Thyroid gland (tissue), 4 donors: Measurements from ENCODE around the gene TPMT. TPM values are rescaled to one million over a fixed set of nuclear protein-coding genes. Genes with fewer than 3 reads are reported as not detected.

ENCODE experiments used
- DNase-seq, 2 donors: peaks; one replicate each; pipeline ENCODE4 v3.0.0-alpha.2; 2019
- H3K27ac ChIP-seq, 3 donors: fragments of 200-600 bp; sonication (generic); 1 replicate in 2 of 3; 2 replicates in 1 of 3; pipeline ENCODE4 v1.5.1; 2016 to 2019; ENCODE audit warnings: mild to moderate bottlenecking in 1 of 3, moderate library complexity in 1 of 3
- H3K27me3 ChIP-seq: fragments of 200-600 bp; sonication (generic); one replicate; pipeline ENCODE4 v1.5.1; 2019
- H3K36me3 ChIP-seq, 2 donors: fragments of 200-600 bp; sonication (generic); one replicate each; pipeline ENCODE4 v1.5.1; 2016 to 2019
- H3K4me1 ChIP-seq, 2 donors: fragments of 200-600 bp; sonication (generic); one replicate each; pipeline ENCODE4 v1.5.1; 2017 to 2019
- H3K4me3 ChIP-seq, 3 donors: fragments of 200-600 bp; sonication (generic); replicated peaks in 1 of 3; 1 replicate in 2 of 3; 2 replicates in 1 of 3; pipeline ENCODE4 v1.5.1; 2016; ENCODE audit warnings: mild to moderate bottlenecking in 1 of 3
- H3K9me3 ChIP-seq: fragments of 200-600 bp; sonication (generic); one replicate; pipeline ENCODE4 v1.5.1; 2017
- CTCF ChIP-seq, 6 experiments: fragments of 200-600 bp in 3 of 6; fragments of 450-650 bp in 3 of 6; sonication (generic) in 3 of 6; IDR thresholded peaks; one replicate each; pipeline ENCODE4 v1.5.1; 2016 to 2019; ENCODE audit warnings: antibody characterized with exemption in 6 of 6, mild to moderate bottlenecking in 2 of 6, inconsistent platforms in 1 of 6, moderate library complexity in 1 of 6
- POLR2A ChIP-seq, 2 donors: fragments of 450-650 bp; IDR thresholded peaks; one replicate each; pipeline ENCODE4 v1.6.1; 2017; ENCODE audit warnings: antibody characterized with exemption in 2 of 2, mild to moderate bottlenecking in 2 of 2, moderate library complexity in 1 of 2
- WGBS, 2 donors: methylation state at CpG; one replicate each; pipeline ENCODE4 v1.1.5; 2017; 5-methylcytosine and 5-hydroxymethylcytosine counted together
- intact Hi-C: fragments of 100-400 bp; cut with DNase I; formaldehyde crosslinking; loops from one replicate; pipeline ENCODE4 v1.15.1; 2023
- total RNA-seq, 4 donors: library from RNA; depleted of rRNA; stranded (reverse); fragments of >200 nt; gene quantifications; one replicate each; pipeline ENCODE4 v1.2.3, GENCODE V29; 2016

Gene TPMT
- total RNA-seq, 4 donors from 2014 or later, result 76.7 to 142 (median 113) TPM

- intact Hi-C loops, result no loop called here
- WGBS, 2 donors, result 80 to 84% methylated on average over 5 of the region's 5 CpGs
- H3K27me3 ChIP-seq, result no peaks in the 10 kb centered on the region
- H3K27ac ChIP-seq, result no peak overlapping the region
- no peaks in the 10 kb centered on the region for H3K9me3 ChIP-seq
- peaks cover 0 to 17% of the 10 kb centered on the region in 2 donors for H3K4me1 ChIP-seq
- H3K36me3 ChIP-seq, result no peaks in the 10 kb centered on the region
- no peak for DNase-seq
- TF ChIP-seq CTCF (IDR thresholded peaks at IDR 0.05) (no peak), POLR2A (IDR thresholded peaks at IDR 0.05) (no peak)
- no peak overlapping the region for H3K4me3 ChIP-seq
Measured at GRCh38 chr6:18087396-18088165, 67.3 kb downstream of the TPMT start.

DNA sequence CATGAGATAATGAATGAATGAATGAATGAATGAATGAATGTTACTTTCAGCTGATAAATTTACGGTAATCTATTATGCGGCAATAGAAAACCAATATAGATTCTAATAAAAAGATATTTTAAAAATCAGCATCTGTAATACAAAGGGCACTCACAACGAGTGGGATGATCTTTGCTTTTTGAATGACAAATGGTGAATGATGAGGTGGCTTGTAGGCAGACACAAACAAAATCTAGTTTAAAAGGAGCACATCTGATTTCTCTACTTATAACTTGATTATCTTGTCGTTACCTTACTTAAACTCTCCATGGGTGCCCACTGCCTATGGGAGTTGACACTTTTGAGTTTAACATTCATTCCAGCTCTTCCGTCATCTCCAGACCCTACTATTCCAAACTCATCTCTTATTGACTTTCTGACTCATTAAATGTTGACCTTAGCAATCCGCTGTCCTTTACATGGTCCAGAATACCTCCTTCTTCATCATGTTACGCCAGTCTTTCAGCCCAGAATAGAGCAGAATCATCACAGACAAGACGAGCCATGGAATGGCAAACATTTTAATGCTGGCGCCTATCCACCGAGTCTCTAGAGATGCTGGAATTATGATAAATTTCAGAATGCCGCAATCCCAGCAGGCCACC is 73.7 kb downstream of the TPMT start:
- intact Hi-C loops, result no loop called here
- H3K9me3 ChIP-seq, result no peaks in the 10 kb centered on the region
- no peaks in the 10 kb centered on the region for H3K36me3 ChIP-seq
- peaks cover 0 to 9% of the 10 kb centered on the region in 2 donors for H3K4me1 ChIP-seq
- H3K4me3 ChIP-seq, result no peak overlapping the region
- no peak for TF ChIP-seq CTCF (IDR thresholded peaks at IDR 0.05)
- TF ChIP-seq POLR2A (IDR thresholded peaks at IDR 0.05), result no peak
- H3K27ac ChIP-seq, result no peak overlapping the region
- DNase-seq, result no peak
- WGBS, 2 donors, result 85 to 90% methylated on average over 11 of the region's 11 CpGs
- no peaks in the 10 kb centered on the region for H3K27me3 ChIP-seq

DNA sequence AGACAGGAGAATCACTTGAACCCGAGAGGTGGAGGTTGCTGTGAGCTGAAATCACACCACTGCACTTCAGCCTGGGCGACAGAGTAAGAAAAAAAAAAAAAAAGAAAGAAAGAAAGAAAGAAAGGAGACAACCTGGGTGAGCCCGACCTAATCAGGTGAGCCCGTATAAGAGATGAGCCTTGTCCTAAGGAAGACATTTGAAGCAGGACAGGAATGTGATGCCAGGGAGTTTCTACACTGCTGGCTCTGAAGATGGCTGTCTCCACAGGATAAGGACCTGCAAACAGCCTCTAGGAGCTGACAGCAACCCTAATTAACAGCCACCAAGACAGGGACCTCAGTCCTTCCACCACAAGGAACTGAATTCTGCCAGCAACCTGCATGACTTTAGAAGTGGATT is 74.3 kb downstream of the TPMT start:
- Histone ChIP-seq H3K4me3 (no peak overlapping the region), H3K27ac (no peak overlapping the region), H3K9me3 (no peaks in the 10 kb centered on the region), H3K36me3 (no peaks in the 10 kb centered on the region), H3K27me3 (no peaks in the 10 kb centered on the region), H3K4me1 (peaks cover 0 to 9% of the 10 kb centered on the region in 2 donors)
- no peak for DNase-seq
- intact Hi-C loops, result no loop called here
- TF ChIP-seq CTCF (IDR thresholded peaks at IDR 0.05), result no peak
- no peak for TF ChIP-seq POLR2A (IDR thresholded peaks at IDR 0.05)
- 77 to 94% methylated on average over 4 of the region's 4 CpGs for WGBS, 2 donors

GRCh38 chr6:18078866-18079265 is 76.0 kb downstream of the TPMT start:
- Histone ChIP-seq H3K4me1 (peaks cover 0 to 9% of the 10 kb centered on the region in 2 donors), H3K27ac (no peak overlapping the region), H3K27me3 (no peaks in the 10 kb centered on the region), H3K4me3 (no peak overlapping the region), H3K36me3 (no peaks in the 10 kb centered on the region), H3K9me3 (no peaks in the 10 kb centered on the region)
- no peak for DNase-seq
- intact Hi-C loops, result no loop called here
- TF ChIP-seq CTCF (IDR thresholded peaks at IDR 0.05) (no peak), POLR2A (IDR thresholded peaks at IDR 0.05) (no peak)
- 89 to 92% methylated on average over 3 of the region's 3 CpGs for WGBS, 2 donors

Other genes starting within 250 kb of the TPMT start
- gene KIF13A, start 167.4 kb downstream of the TPMT start, total RNA-seq, result 10 to 100 TPM; 40.7 to 79.8 (median 66.4) TPM
- gene NHLRC1, start 32.4 kb downstream of the TPMT start, total RNA-seq, result 1 to 10 TPM; 1.7 to 4.9 (median 3.5) TPM
- gene KDM1B, start 345 bp upstream of the TPMT start, total RNA-seq, result 10 to 100 TPM; 46.2 to 89.5 (median 70.8) TPM
- 100 to 1,000 TPM; 165 to 211 (median 207) TPM for gene DEK, start 109.5 kb upstream of the TPMT start, total RNA-seq
- gene RNF144B, start 232.3 kb upstream of the TPMT start, total RNA-seq, result 100 to 1,000 TPM in 2 of 4 donors, 10 to 100 TPM in 2; 67.3 to 143 (median 114) TPM